ENCODE results near the gene CXCL8.

CXCL8 gene

GRCh38 chr4:73777612-73778011 is 37.2 kb downstream of the CXCL8 start:
- TF ChIP-seq CTCF (IDR thresholded peaks at IDR 0.05; ENCODE audit: low read length, missing control alignments): no peak
- DNase-seq (ENCODE audit: low read depth): peak; percentile 32

GRCh38 chr4:73780243-73780642 is 39.9 kb downstream of the CXCL8 start:
- no peak for DNase-seq (ENCODE audit: low read depth)
- no peak overlapping the region for H3K4me3 ChIP-seq (replicated peaks; ENCODE audit: low read depth, low read length)
- TF ChIP-seq CTCF (IDR thresholded peaks at IDR 0.05; ENCODE audit: low read length, missing control alignments): no peak

More at GRCh38 chr4:73777612-73778011, 37.2 kb downstream of the CXCL8 start:
- no peak overlapping the region for H3K4me3 ChIP-seq (replicated peaks; ENCODE audit: low read depth, low read length)

- no peak for TF ChIP-seq CTCF (IDR thresholded peaks at IDR 0.05; ENCODE audit: low read length, missing control alignments)
- DNase-seq (ENCODE audit: low read depth): no peak
- H3K4me3 ChIP-seq (replicated peaks; ENCODE audit: low read depth, low read length): no peak overlapping the region
Observed at GRCh38 chr4:73780834-73781233, 40.5 kb downstream of the CXCL8 start.

- no peak for DNase-seq (ENCODE audit: low read depth)
- H3K4me3 ChIP-seq (replicated peaks; ENCODE audit: low read depth, low read length): no peak overlapping the region
- no peak for TF ChIP-seq CTCF (IDR thresholded peaks at IDR 0.05; ENCODE audit: low read length, missing control alignments)
Observed at GRCh38 chr4:73788411-73788810, 48.0 kb downstream of the CXCL8 start.

All from fibroblast of pulmonary artery (primary cell).